HepG2 (cell line): ENCODE measurements around the gene PLEKHA6. TPM values are rescaled to one million over a fixed set of nuclear protein-coding genes. Genes with fewer than 3 reads are reported as not detected.

Experiments
- ATAC-seq: fragments of 200-7000 bp; cut with Tn5 transposase; 3 replicates; pipeline ENCODE4 v1.9.1; 2020; ENCODE audit warnings: mild to moderate bottlenecking, moderate library complexity
- BruUV-seq: library from RNA; stranded (reverse); fragments of 400-500 nt; replicated peaks from 2 replicates; lab custom pipeline; 2021; lab: Mats Ljungman, UMichigan
- CTCF ChIA-PET: fragments of 300-600 bp; formaldehyde crosslinking; extraction: SDS; loops from one replicate; lab custom pipeline; 2021; ENCODE audit warnings: low total read pairs, inconsistent platforms, low intra/inter-chr PET ratio; lab: Yijun Ruan, JAX
- POLR2A ChIA-PET: fragments of 350-600 bp; sonication (Branson Sonifier 250); formaldehyde crosslinking; loops from one replicate; lab custom pipeline; 2020; ENCODE audit warnings: antibody characterized with exemption, inconsistent platforms; lab: Yijun Ruan, JAX
- DNase-seq: peaks from one replicate; pipeline ENCODE4 v3.0.0-alpha.2; 2015; ENCODE audit warnings: low spot score
- FAIRE-seq: peaks from 3 replicates; lab custom pipeline; 2011; peaks lifted over from hg19 to GRCh38; lab: Jason Lieb, UNC
- H2AFZ ChIP-seq: one replicate; pipeline ENCODE4 v1.6.1; 2011; ENCODE audit warnings: low read length, inconsistent platforms
- H3K27ac ChIP-seq: fragments of 300-600 bp; 3 replicates; pipeline ENCODE4 v1.8.0; 2011; ENCODE audit warnings: mixed run types, mild to moderate bottlenecking, mixed read lengths, low read length, inconsistent platforms; ENCODE audit not compliant: insufficient read depth; ENCODE audit errors: extremely low read length
- H3K27me3 ChIP-seq, 2 experiments: fragments of 200-600 bp in 1 of 2; 2 replicates in 1 of 2; 3 replicates in 1 of 2; pipeline versions ENCODE4 v1.6.0 to v1.8.0; 2011; ENCODE audit warnings: low read length in 2 of 2, mild to moderate bottlenecking in 2 of 2, moderate library complexity in 2 of 2, inconsistent platforms in 1 of 2; ENCODE audit not compliant: insufficient read depth in 2 of 2, control insufficient read depth in 1 of 2
- H3K36me3 ChIP-seq, 2 experiments: fragments of 200-600 bp in 1 of 2; replicated peaks in 1 of 2; 2 replicates in 1 of 2; 3 replicates in 1 of 2; pipeline versions ENCODE4 v1.5.1 to v1.8.0; 2011; ENCODE audit warnings: low read length in 2 of 2, inconsistent platforms in 1 of 2; ENCODE audit not compliant: insufficient read depth in 2 of 2, control insufficient read depth in 1 of 2
- H3K4me1 ChIP-seq: 2 replicates; pipeline ENCODE4 v1.5.1; 2012; ENCODE audit warnings: low read length, inconsistent platforms; ENCODE audit not compliant: insufficient read depth
- H3K4me2 ChIP-seq: 2 replicates; pipeline ENCODE4 v1.6.0; 2011; ENCODE audit warnings: low read depth, low read length, inconsistent platforms
- H3K4me3 ChIP-seq, 3 experiments: fragments of 200-600 bp in 1 of 3; sonication (generic), shearing (Covaris generic) in 1 of 3; replicated peaks in 1 of 3; 2 replicates each; pipeline ENCODE4 v1.5.1; 2011 to 2016; ENCODE audit warnings: low read length in 3 of 3, inconsistent platforms in 2 of 3, low read depth in 2 of 3, mild to moderate bottlenecking in 2 of 3, control low read depth in 1 of 3, mixed read lengths in 1 of 3; ENCODE audit not compliant: insufficient read depth in 1 of 3
- H3K79me2 ChIP-seq: one replicate; pipeline ENCODE4 v1.6.1; 2011; ENCODE audit warnings: low read length, inconsistent platforms; ENCODE audit not compliant: insufficient read depth
- H3K9ac ChIP-seq: 2 replicates; pipeline ENCODE4 v1.6.0; 2011; ENCODE audit warnings: mild to moderate bottlenecking, low read depth, low read length, inconsistent platforms; ENCODE audit not compliant: insufficient read depth
- H3K9me3 ChIP-seq: 2 replicates; pipeline ENCODE4 v1.5.1; 2012; ENCODE audit warnings: mild to moderate bottlenecking, low read length
- H4K20me1 ChIP-seq: 2 replicates; pipeline ENCODE4 v1.6.0; 2011; ENCODE audit warnings: inconsistent platforms, mild to moderate bottlenecking, low read length, moderate library complexity; ENCODE audit not compliant: insufficient read depth
- DZIP1 ChIP-seq: sonication (generic); formaldehyde crosslinking; IDR thresholded peaks from 2 replicates; pipeline ENCODE4 v1.5.0; 2020; ENCODE audit warnings: mild to moderate bottlenecking, missing genetic modification reagents
- NBN ChIP-seq: fragments of 450-650 bp; conservative IDR thresholded peaks from 2 replicates; pipeline ENCODE4 v1.6.1; 2017
- RARG ChIP-seq: sonication (generic); formaldehyde crosslinking; IDR thresholded peaks from 2 replicates; pipeline ENCODE4 v1.4.0; 2020; ENCODE audit warnings: low read depth, mild to moderate bottlenecking, missing genetic modification reagents
- RFX1 ChIP-seq: fragments of 450-650 bp; IDR thresholded peaks from 2 replicates; pipeline ENCODE4 v1.6.1; 2017
- ZBTB33 ChIP-seq: sonication (generic); formaldehyde crosslinking; IDR thresholded peaks from 2 replicates; pipeline ENCODE4 v1.4.0; 2020; ENCODE audit warnings: missing genetic modification reagents
- ZBTB38 ChIP-seq: sonication (generic); formaldehyde crosslinking; IDR thresholded peaks from 2 replicates; pipeline ENCODE4 v1.5.1; 2020; ENCODE audit warnings: mild to moderate bottlenecking, missing genetic modification reagents
- ZC3H4 ChIP-seq: sonication (generic); formaldehyde crosslinking; IDR thresholded peaks from 2 replicates; pipeline ENCODE4 v1.4.0; 2020; ENCODE audit warnings: missing genetic modification reagents, borderline replicate concordance
- ZNF281 ChIP-seq: sonication (generic); formaldehyde crosslinking; IDR thresholded peaks from 2 replicates; pipeline ENCODE4 v1.4.0; 2020; ENCODE audit warnings: missing genetic modification reagents, borderline replicate concordance
- ZNF572 ChIP-seq: sonication (generic); formaldehyde crosslinking; IDR thresholded peaks from 2 replicates; pipeline ENCODE4 v1.5.1; 2020; ENCODE audit warnings: mild to moderate bottlenecking, missing genetic modification reagents
- ZNF780A ChIP-seq: sonication (generic); formaldehyde crosslinking; IDR thresholded peaks from 2 replicates; pipeline ENCODE4 v1.8.0; 2022; ENCODE audit warnings: mild to moderate bottlenecking, missing genetic modification reagents, moderate library complexity
- WGBS: methylation state at CpG from one replicate; pipeline ENCODE4 v1.1.6; 2017; ENCODE audit warnings: low lambda C conversion rate; 5-methylcytosine and 5-hydroxymethylcytosine counted together
- in situ Hi-C: cut with HindIII; loops from 2 replicates; pipeline ENCODE4 v1.10.0; 2017; ENCODE audit warnings: low pct_unique_long_range_greater_than_20kb; ENCODE audit not compliant: extremely low pct_ligation_motif_present
- intact Hi-C: fragments of 100-400 bp; cut with micrococcal nuclease; formaldehyde crosslinking; loops from one replicate; pipeline ENCODE4 v1.10.0; 2022; ENCODE audit not compliant: unreplicated experiment
- polyA plus RNA-seq, 8 experiments: library from polyadenylated mRNA; depleted of rRNA in 3 of 8; stranded (reverse) in 7 of 8; unstranded in 1 of 8; fragments of >200 nt; fragmentation: Illumina TruSeq in 4 of 8; extraction: Trizol in 4 of 8; gene quantifications; 2 replicates each; pipeline versions ENCODE4 v1.2.1 to v1.2.3, GENCODE V29; 2011 to 2016; ENCODE audit warnings: low read depth in 4 of 8, missing spikeins in 1 of 8, mixed read lengths in 1 of 8; ENCODE audit not compliant: insufficient read depth in 1 of 8
- total RNA-seq, 5 experiments: library from RNA; depleted of rRNA; stranded (reverse); fragments of >200 nt; fragmentation: Illumina TruSeq; extraction: Trizol; gene quantifications; 2 replicates each; pipeline ENCODE4 v1.2.3, GENCODE V29; 2016; ENCODE audit warnings: low read depth in 1 of 5

Gene PLEKHA6
- total and polyA plus RNA-seq, 2 of the 13 experiments (the other 11 are each of a cell fraction or from before 2014, with no cell fraction given) = 5.3 to 11.4 TPM

- Histone ChIP-seq H3K36me3 (peaks cover 0 to 1% of the 10 kb centered on the region in 2 experiments; a peak in 1 of 5 replicates), H3K9me3 (no peaks in the 10 kb centered on the region), H3K27me3 (no peaks in the 10 kb centered on the region; a peak in 1 of 5 replicates), H3K27ac (no peak overlapping the region), H3K9ac (no peak overlapping the region), H3K79me2 (peaks cover 3% of the 10 kb centered on the region), H4K20me1 (no peaks in the 10 kb centered on the region), H3K4me3 (no peak overlapping the region), H3K4me2 (no peak overlapping the region), H3K4me1 (peaks cover 24% of the 10 kb centered on the region), H2AFZ (no peak overlapping the region)
- 97% methylated on average over 18 of the region's 20 CpGs for WGBS
- DNase-seq (no peak), FAIRE-seq (no peak), ATAC-seq (no peak)
- POLR2A ChIA-PET = no interaction called here
- TF ChIP-seq ZBTB33 (CRISPR knock-in tag) = 0 out of 2 replicates have a peak, but pooled peaks have one; percentile 23
- TF ChIP-seq RFX1 = peak; percentile 35
- no peak for TF ChIP-seq ZBTB38
- BruUV-seq = no TSS peak
- CTCF ChIA-PET = no interaction called here
- in situ Hi-C loops = loop anchor here (25.0 kb wide), 1 partner anchor 489 kb away; the partner anchor contains the start of gene SNRPE
- intact Hi-C loops = no loop called here
These were observed 8.7 kb downstream of the PLEKHA6 start for GRCh38 chr1:204350857-204351573.

GRCh38 chr1:204350312-204350711 is 9.4 kb downstream of the PLEKHA6 start:
- Histone ChIP-seq H2AFZ (no peak overlapping the region), H3K27me3 (no peaks in the 10 kb centered on the region; a peak in 1 of 5 replicates), H3K4me2 (no peak overlapping the region), H3K9ac (no peak overlapping the region), H3K4me1 (peaks cover 24% of the 10 kb centered on the region), H3K4me3 (no peak overlapping the region), H3K27ac (no peak overlapping the region), H4K20me1 (no peaks in the 10 kb centered on the region), H3K9me3 (no peaks in the 10 kb centered on the region), H3K79me2 (peaks cover 3% of the 10 kb centered on the region), H3K36me3 (peaks cover 0 to 1% of the 10 kb centered on the region in 2 experiments; a peak in 1 of 5 replicates)
- DNase-seq = no peak
- BruUV-seq = no TSS peak
- FAIRE-seq = no peak
- ChIA-PET POLR2A (no interaction called here), CTCF (no interaction called here)
- in situ Hi-C loops = loop anchor here (25.0 kb wide), 1 partner anchor 488 kb away; the partner anchor contains the start of gene SNRPE
- no peak for ATAC-seq
- intact Hi-C loops = no loop called here
- 92% methylated on average over 6 of the region's 6 CpGs for WGBS
- TF ChIP-seq NBN = no peak
- no peak for TF ChIP-seq ZNF572 (CRISPR knock-in tag)
- no peak for TF ChIP-seq ZNF281 (CRISPR knock-in tag)
- TF ChIP-seq ZNF780A = no peak
- no peak for TF ChIP-seq ZC3H4 (CRISPR knock-in tag)
- TF ChIP-seq RARG = no peak
- TF ChIP-seq DZIP1 = no peak
